GM12864 (cell line): ENCODE results near the gene GNG14.
A peak's percentile ranks its signal among the peaks of the same experiment; 100 is the strongest.

Experiments used
- DNase-seq: peaks from one replicate; pipeline ENCODE4 v3.0.0-alpha.2; 2011; ENCODE audit warnings: low read depth
- H3K4me3 ChIP-seq: 2 replicates; pipeline ENCODE4 v1.5.1; 2011; ENCODE audit warnings: mild to moderate bottlenecking, low read depth, low read length, control low read depth
- CTCF ChIP-seq: IDR thresholded peaks from 2 replicates; pipeline ENCODE4 v1.5.1; 2011; ENCODE audit warnings: low read depth, mild to moderate bottlenecking, moderate library complexity, low read length, control low read depth, inconsistent platforms; ENCODE audit errors: missing control alignments

Gene GNG14

GRCh38 chr19:12737835-12738351, 50.1 kb downstream of the GNG14 start:
- TF ChIP-seq CTCF, result no peak
- DNase-seq, result no peak
- peak overlapping the region; percentile 83 for H3K4me3 ChIP-seq
